HepG2 (cell line): ENCODE measurements around the gene MSI2.

Experiments used
- CTCF ChIP-seq: sonication (generic); formaldehyde crosslinking; IDR thresholded peaks from 2 replicates; pipeline ENCODE4 v1.5.0; 2020; ENCODE audit warnings: mild to moderate bottlenecking, missing genetic modification reagents, moderate library complexity
- MAX ChIP-seq: IDR thresholded peaks from 2 replicates; pipeline ENCODE4 v1.6.1; 2012; ENCODE audit warnings: inconsistent platforms
- ZMYM4 ChIP-seq: sonication (generic); formaldehyde crosslinking; IDR thresholded peaks from 2 replicates; pipeline ENCODE4 v1.8.1; 2023; ENCODE audit warnings: mild to moderate bottlenecking, missing genetic modification reagents

- TF ChIP-seq CTCF (CRISPR knock-in tag) (peak; percentile 32), MAX (peak; percentile 80), ZMYM4 (CRISPR knock-in tag) (peak; percentile 97)
Measured at GRCh38 chr17:57580055-57580739, 323.9 kb downstream of the MSI2 start.
